CD4-positive, CD25-positive, alpha-beta regulatory T cell (primary cell): Measurements from ENCODE around the gene CHML. TPM values are rescaled to one million over a fixed set of nuclear protein-coding genes. Genes with fewer than 3 reads are reported as not detected.

Source experiments
- ATAC-seq, 2 donors: fragments of 150-1000 bp; cut with Tn5 transposase; one replicate each; pipeline ENCODE4 v1.10.0; 2021; ENCODE audit warnings: low read depth in 2 of 2, moderate number of reproducible peaks in 2 of 2, moderate library complexity in 1 of 2
- DNase-seq, 3 donors: peaks; one replicate each; pipeline versions ENCODE4 v3.0.0 to v3.0.0-alpha.2; 2012 to 2022; ENCODE audit warnings: mixed read lengths in 1 of 3
- H3K27ac ChIP-seq: one replicate; pipeline ENCODE4 v1.7.0; 2013; ENCODE audit warnings: mild to moderate bottlenecking, low read length; ENCODE audit not compliant: insufficient read depth, poor library complexity, severe bottlenecking
- H3K27me3 ChIP-seq: one replicate; pipeline ENCODE4 v1.7.0; 2013; ENCODE audit warnings: low read length; ENCODE audit not compliant: control insufficient read depth, insufficient read depth
- H3K36me3 ChIP-seq: one replicate; pipeline ENCODE4 v1.7.0; 2013; ENCODE audit warnings: mild to moderate bottlenecking, low read length, moderate library complexity; ENCODE audit not compliant: control insufficient read depth, insufficient read depth
- H3K4me1 ChIP-seq: 2 replicates; pipeline ENCODE4 v1.7.0; 2013; ENCODE audit warnings: mild to moderate bottlenecking, low read length; ENCODE audit not compliant: insufficient read depth, control insufficient read depth, poor library complexity, severe bottlenecking
- H3K4me3 ChIP-seq: one replicate; pipeline ENCODE4 v1.7.0; 2013; ENCODE audit warnings: low read depth, mild to moderate bottlenecking, low read length, moderate library complexity
- H3K9me3 ChIP-seq, 2 experiments: 1 replicate in 1 of 2; 2 replicates in 1 of 2; pipeline ENCODE4 v1.7.0; 2013; ENCODE audit warnings: low read length in 2 of 2, mild to moderate bottlenecking in 1 of 2, moderate library complexity in 1 of 2; ENCODE audit not compliant: control insufficient read depth in 2 of 2
- H3K27ac Mint-ChIP-seq, 3 donors: one replicate each; pipeline ENCODE4 v1.8.0; 2020 to 2022; ENCODE audit warnings: mild to moderate bottlenecking in 3 of 3, mixed read lengths in 3 of 3, moderate library complexity in 2 of 3
- H3K27me3 Mint-ChIP-seq: one replicate; pipeline ENCODE4 v1.8.0; 2022; ENCODE audit warnings: mild to moderate bottlenecking, mixed read lengths
- H3K36me3 Mint-ChIP-seq: one replicate; pipeline ENCODE4 v1.8.0; 2020; ENCODE audit warnings: mixed read lengths
- H3K4me1 Mint-ChIP-seq, 4 donors: one replicate each; pipeline ENCODE4 v1.8.0; 2020 to 2022; ENCODE audit warnings: mixed read lengths in 4 of 4, mild to moderate bottlenecking in 1 of 4
- H3K4me3 Mint-ChIP-seq, 4 donors: one replicate each; pipeline ENCODE4 v1.8.0; 2020 to 2022; ENCODE audit warnings: mild to moderate bottlenecking in 4 of 4, mixed read lengths in 4 of 4, moderate library complexity in 3 of 4
- H3K9me3 Mint-ChIP-seq, 7 donors: one replicate each; pipeline ENCODE4 v1.8.0; 2020 to 2022; ENCODE audit warnings: mixed read lengths in 7 of 7, mild to moderate bottlenecking in 3 of 7, moderate library complexity in 2 of 7
- polyA plus RNA-seq, 4 donors: library from polyadenylated mRNA; unstranded; fragments of 300-500 nt; fragmentation: Illumina TruSeq; gene quantifications; one replicate each; pipeline ENCODE4 v1.2.3, GENCODE V29; 2021
- total RNA-seq: library from RNA; stranded (reverse); gene quantifications from one replicate; pipeline ENCODE4 v1.2.3, GENCODE V29; 2022

CHML gene
- total and polyA plus RNA-seq, 5 donors from 2014 or later, result 1.2 to 5.5 (median 3.3) TPM

GRCh38 chr1:241630005-241630404, 10.2 kb downstream of the CHML start:
- Histone ChIP-seq H3K9me3 (no peaks in the 10 kb centered on the region), H3K4me1 (peaks cover 9% of the 10 kb centered on the region), H3K36me3 (peaks cover 5% of the 10 kb centered on the region), H3K27ac (no peak overlapping the region), H3K27me3 (no peaks in the 10 kb centered on the region), H3K4me3 (no peak overlapping the region)
- H3K36me3 Mint-ChIP-seq, result peaks cover 2% of the 10 kb centered on the region
- no peak overlapping the region for H3K27ac Mint-ChIP-seq
- H3K27me3 Mint-ChIP-seq, result no peaks in the 10 kb centered on the region
- H3K9me3 Mint-ChIP-seq, result no peaks in the 10 kb centered on the region
- DNase-seq, result no peak
- peaks cover 10 to 22% (median 18%) of the 10 kb centered on the region in 4 donors for H3K4me1 Mint-ChIP-seq
- H3K4me3 Mint-ChIP-seq, result no peak overlapping the region
- no peak for ATAC-seq

- Histone ChIP-seq H3K9me3 (no peaks in the 10 kb centered on the region), H3K36me3 (no peaks in the 10 kb centered on the region), H3K4me1 (peaks cover 9% of the 10 kb centered on the region), H3K4me3 (peak overlapping the region; percentile 66), H3K27ac (peak overlapping the region; percentile 62), H3K27me3 (no peaks in the 10 kb centered on the region)
- H3K27me3 Mint-ChIP-seq, result no peaks in the 10 kb centered on the region
- DNase-seq (peak; percentile 17 to 84 (median 68)), ATAC-seq (peak; percentile 71 to 89)
- H3K4me3 Mint-ChIP-seq, result peak overlapping the region in 2 of 4 donors; percentile 75 to 79
- peaks cover 10 to 19% (median 13%) of the 10 kb centered on the region in 4 donors for H3K4me1 Mint-ChIP-seq
- peak overlapping the region; percentile 87 to 88 (median 87) for H3K27ac Mint-ChIP-seq
- no peaks in the 10 kb centered on the region for H3K9me3 Mint-ChIP-seq
- H3K36me3 Mint-ChIP-seq, result no peaks in the 10 kb centered on the region
These were observed 12.5 kb downstream of the CHML start for GRCh38 chr1:241627453-241628259.

- no peaks in the 10 kb centered on the region for H3K9me3 ChIP-seq
- DNase-seq (no peak), ATAC-seq (no peak)
- peak overlapping the region in 1 of 3 donors; percentile 21 for H3K27ac Mint-ChIP-seq
- no peaks in the 10 kb centered on the region for H3K36me3 Mint-ChIP-seq
- H3K36me3 ChIP-seq, result no peaks in the 10 kb centered on the region
- peaks cover 9% of the 10 kb centered on the region for H3K4me1 ChIP-seq
- H3K4me3 ChIP-seq, result no peak overlapping the region
- no peaks in the 10 kb centered on the region for H3K27me3 ChIP-seq
- H3K4me1 Mint-ChIP-seq, result peaks cover 10 to 15% (median 13%) of the 10 kb centered on the region in 4 donors
- H3K9me3 Mint-ChIP-seq, result no peaks in the 10 kb centered on the region
- no peak overlapping the region for H3K27ac ChIP-seq
- no peak overlapping the region for H3K4me3 Mint-ChIP-seq
- no peaks in the 10 kb centered on the region for H3K27me3 Mint-ChIP-seq
These were observed 15.2 kb downstream of the CHML start for GRCh38 chr1:241624935-241625334.

GRCh38 chr1:241622669-241623068, 17.5 kb downstream of the CHML start:
- no peak overlapping the region for H3K4me3 Mint-ChIP-seq
- no peak overlapping the region for H3K4me3 ChIP-seq
- peaks cover 2 to 12% (median 4%) of the 10 kb centered on the region in 4 donors for H3K4me1 Mint-ChIP-seq
- no peaks in the 10 kb centered on the region for H3K9me3 Mint-ChIP-seq
- no peaks in the 10 kb centered on the region for H3K36me3 ChIP-seq
- H3K27me3 Mint-ChIP-seq, result no peaks in the 10 kb centered on the region
- H3K27ac ChIP-seq, result no peak overlapping the region
- H3K4me1 ChIP-seq, result peaks cover 3% of the 10 kb centered on the region
- H3K36me3 Mint-ChIP-seq, result no peaks in the 10 kb centered on the region
- no peaks in the 10 kb centered on the region for H3K27me3 ChIP-seq
- DNase-seq (no peak), ATAC-seq (no peak)
- no peak overlapping the region for H3K27ac Mint-ChIP-seq
- H3K9me3 ChIP-seq, result no peaks in the 10 kb centered on the region

GRCh38 chr1:241617426-241617825, 22.7 kb downstream of the CHML start:
- Mint-ChIP-seq H3K27ac (no peak overlapping the region), H3K4me1 (peaks cover 0 to 8% (median 0%) of the 10 kb centered on the region in 4 donors), H3K36me3 (no peaks in the 10 kb centered on the region), H3K4me3 (no peak overlapping the region), H3K27me3 (no peaks in the 10 kb centered on the region), H3K9me3 (no peaks in the 10 kb centered on the region)
- H3K27me3 ChIP-seq, result no peaks in the 10 kb centered on the region
- no peaks in the 10 kb centered on the region for H3K4me1 ChIP-seq
- DNase-seq (no peak), ATAC-seq (no peak)
- H3K4me3 ChIP-seq, result no peak overlapping the region
- H3K9me3 ChIP-seq, result no peaks in the 10 kb centered on the region
- no peaks in the 10 kb centered on the region for H3K36me3 ChIP-seq
- H3K27ac ChIP-seq, result no peak overlapping the region

GRCh38 chr1:241615043-241615974, 24.9 kb downstream of the CHML start:
- no peak for DNase-seq

GRCh38 chr1:241614572-241614971, 25.6 kb downstream of the CHML start:
- Histone ChIP-seq H3K4me1 (no peaks in the 10 kb centered on the region), H3K9me3 (no peaks in the 10 kb centered on the region), H3K27ac (no peak overlapping the region), H3K27me3 (no peaks in the 10 kb centered on the region), H3K4me3 (no peak overlapping the region), H3K36me3 (no peaks in the 10 kb centered on the region)
- no peak overlapping the region for H3K4me3 Mint-ChIP-seq
- H3K4me1 Mint-ChIP-seq, result no peaks in the 10 kb centered on the region
- H3K27ac Mint-ChIP-seq, result no peak overlapping the region
- no peak for ATAC-seq
- no peaks in the 10 kb centered on the region for H3K27me3 Mint-ChIP-seq
- H3K36me3 Mint-ChIP-seq, result no peaks in the 10 kb centered on the region
- DNase-seq, result no peak
- H3K9me3 Mint-ChIP-seq, result no peaks in the 10 kb centered on the region

More at GRCh38 chr1:241615043-241615974, 24.9 kb downstream of the CHML start:
- Mint-ChIP-seq H3K27me3 (no peaks in the 10 kb centered on the region), H3K9me3 (no peaks in the 10 kb centered on the region), H3K4me3 (no peak overlapping the region), H3K27ac (no peak overlapping the region), H3K4me1 (no peaks in the 10 kb centered on the region), H3K36me3 (no peaks in the 10 kb centered on the region)
- Histone ChIP-seq H3K9me3 (no peaks in the 10 kb centered on the region), H3K4me1 (no peaks in the 10 kb centered on the region), H3K27me3 (no peaks in the 10 kb centered on the region), H3K27ac (no peak overlapping the region), H3K4me3 (no peak overlapping the region), H3K36me3 (no peaks in the 10 kb centered on the region)
- no peak for ATAC-seq
